ENCODE measurements around the gene OOEP. TPM values are rescaled to one million over a fixed set of nuclear protein-coding genes. Genes with fewer than 3 reads are reported as not detected.

Gene OOEP
- total RNA-seq, 1 donor from 2014 or later = not detected

GRCh38 chr6:73341335-73341734, 28.4 kb downstream of the OOEP start:
- Mint-ChIP-seq H3K4me3 (ENCODE audit: low read depth) (no peak overlapping the region), H3K27ac (no peak overlapping the region), H3K36me3 (ENCODE audit: insufficient read depth) (no peaks in the 10 kb centered on the region), H3K27me3 (no peaks in the 10 kb centered on the region), H3K9me3 (ENCODE audit: low read depth) (no peaks in the 10 kb centered on the region), H3K4me1 (ENCODE audit: low read depth) (no peaks in the 10 kb centered on the region)
- no peak for TF ChIP-seq CTCF (IDR thresholded peaks at IDR 0.05; ENCODE audit: unreplicated experiment)
- no peak for DNase-seq (ENCODE audit: low spot score, unreplicated experiment)

- H3K4me1 Mint-ChIP-seq (ENCODE audit: low read depth) = no peaks in the 10 kb centered on the region
- no peak for TF ChIP-seq CTCF (IDR thresholded peaks at IDR 0.05; ENCODE audit: unreplicated experiment)
- no peaks in the 10 kb centered on the region for H3K36me3 Mint-ChIP-seq (ENCODE audit: insufficient read depth)
- H3K27me3 Mint-ChIP-seq = no peaks in the 10 kb centered on the region
- no peaks in the 10 kb centered on the region for H3K9me3 Mint-ChIP-seq (ENCODE audit: low read depth)
- no peak for DNase-seq (ENCODE audit: low spot score, unreplicated experiment)
- H3K27ac Mint-ChIP-seq = no peak overlapping the region
- H3K4me3 Mint-ChIP-seq (ENCODE audit: low read depth) = no peak overlapping the region
Observed at GRCh38 chr6:73340048-73340447, 29.6 kb downstream of the OOEP start.

GRCh38 chr6:73339340-73339739, 30.4 kb downstream of the OOEP start:
- no peaks in the 10 kb centered on the region for H3K36me3 Mint-ChIP-seq (ENCODE audit: insufficient read depth)
- H3K9me3 Mint-ChIP-seq (ENCODE audit: low read depth) = no peaks in the 10 kb centered on the region
- H3K27ac Mint-ChIP-seq = no peak overlapping the region
- no peaks in the 10 kb centered on the region for H3K27me3 Mint-ChIP-seq
- no peak overlapping the region for H3K4me3 Mint-ChIP-seq (ENCODE audit: low read depth)
- no peak for DNase-seq (ENCODE audit: low spot score, unreplicated experiment)
- no peak for TF ChIP-seq CTCF (IDR thresholded peaks at IDR 0.05; ENCODE audit: unreplicated experiment)
- H3K4me1 Mint-ChIP-seq (ENCODE audit: low read depth) = no peaks in the 10 kb centered on the region

GRCh38 chr6:73329201-73329600, 40.5 kb downstream of the OOEP start:
- Mint-ChIP-seq H3K9me3 (ENCODE audit: low read depth) (no peaks in the 10 kb centered on the region), H3K4me1 (ENCODE audit: low read depth) (no peaks in the 10 kb centered on the region)
- TF ChIP-seq CTCF (IDR thresholded peaks at IDR 0.05; ENCODE audit: unreplicated experiment) = no peak

GRCh38 chr6:73328790-73329189, 40.9 kb downstream of the OOEP start:
- Mint-ChIP-seq H3K27me3 (peaks cover 8% of the 10 kb centered on the region), H3K36me3 (ENCODE audit: insufficient read depth) (no peaks in the 10 kb centered on the region), H3K9me3 (ENCODE audit: low read depth) (no peaks in the 10 kb centered on the region), H3K27ac (no peak overlapping the region), H3K4me1 (ENCODE audit: low read depth) (no peaks in the 10 kb centered on the region), H3K4me3 (ENCODE audit: low read depth) (no peak overlapping the region)
- no peak for TF ChIP-seq CTCF (IDR thresholded peaks at IDR 0.05; ENCODE audit: unreplicated experiment)
- no peak for DNase-seq (ENCODE audit: low spot score, unreplicated experiment)

More at GRCh38 chr6:73329201-73329600, 40.5 kb downstream of the OOEP start:
- Mint-ChIP-seq H3K27me3 (peaks cover 8% of the 10 kb centered on the region), H3K36me3 (ENCODE audit: insufficient read depth) (no peaks in the 10 kb centered on the region), H3K27ac (no peak overlapping the region), H3K4me3 (ENCODE audit: low read depth) (no peak overlapping the region)
- DNase-seq (ENCODE audit: low spot score, unreplicated experiment) = no peak

All from progenitor cell of endocrine pancreas (in vitro differentiated cells).